B cell (primary cell): ENCODE results near the gene APEX1. TPM values are rescaled to one million over a fixed set of nuclear protein-coding genes. Genes with fewer than 3 reads are reported as not detected.

Source experiments
- ATAC-seq: fragments of 200-7000 bp; cut with Tn5 transposase; one replicate; pipeline ENCODE4 v1.10.0; 2021; ENCODE audit warnings: low read depth, mild to moderate bottlenecking, moderate number of reproducible peaks, moderate library complexity
- CTCF ChIA-PET: fragments of 350-600 bp; sonication (Branson Sonifier 250); formaldehyde crosslinking; loops from one replicate; lab custom pipeline; 2021; ENCODE audit warnings: antibody characterized with exemption, inconsistent platforms; lab: Charles Lee
- POLR2A ChIA-PET: fragments of 350-600 bp; sonication (Branson Sonifier 250); formaldehyde crosslinking; loops from one replicate; lab custom pipeline; 2021; ENCODE audit warnings: antibody characterized with exemption; lab: Charles Lee
- DNase-seq: peaks from one replicate; pipeline ENCODE4 v3.0.0; 2013
- H2AFZ ChIP-seq: 2 replicates; pipeline ENCODE4 v1.6.1; 2012; ENCODE audit warnings: mild to moderate bottlenecking, low read depth, low read length; ENCODE audit not compliant: insufficient read depth, poor library complexity, severe bottlenecking
- H3K27ac ChIP-seq, 2 donors: 1 replicate in 1 of 2; 2 replicates in 1 of 2; pipeline ENCODE4 v1.5.1; 2012 to 2013; ENCODE audit warnings: low read length in 2 of 2, mild to moderate bottlenecking in 2 of 2, moderate library complexity in 1 of 2
- H3K27me3 ChIP-seq, 4 experiments: fragments of 200-600 bp in 1 of 4; sonication (generic) in 1 of 4; replicated peaks in 1 of 4; 1 replicate in 2 of 4; 2 replicates in 2 of 4; pipeline versions ENCODE4 v1.6.1 to v1.7.0; 2013 to 2016; ENCODE audit warnings: low read length in 3 of 4, mild to moderate bottlenecking in 2 of 4, mixed read lengths in 1 of 4, moderate library complexity in 1 of 4; ENCODE audit not compliant: insufficient read depth in 4 of 4, control insufficient read depth in 3 of 4; ENCODE audit errors: control extremely low read depth in 1 of 4
- H3K36me3 ChIP-seq, 2 experiments: replicated peaks in 1 of 2; 1 replicate in 1 of 2; 2 replicates in 1 of 2; pipeline versions ENCODE4 v1.6.1 to v1.7.1; 2013; ENCODE audit warnings: low read length in 1 of 2; ENCODE audit not compliant: insufficient read depth in 2 of 2, control insufficient read depth in 1 of 2; ENCODE audit errors: control extremely low read depth in 1 of 2, extremely low read depth in 1 of 2
- H3K4me1 ChIP-seq, 2 donors: fragments of 200-600 bp in 1 of 2; sonication (generic) in 1 of 2; 1 replicate in 1 of 2; 2 replicates in 1 of 2; pipeline versions ENCODE4 v1.5.1 to v1.6.1; 2013 to 2017; ENCODE audit warnings: low read length in 2 of 2; ENCODE audit not compliant: control insufficient read depth in 2 of 2, insufficient read depth in 2 of 2
- H3K4me2 ChIP-seq: replicated peaks from 2 replicates; pipeline ENCODE3; 2012; ENCODE audit warnings: mild to moderate bottlenecking, low read depth, low read length; ENCODE audit not compliant: poor library complexity, severe bottlenecking
- H3K4me3 ChIP-seq, 5 experiments: fragments of 200-600 bp in 1 of 5; sonication (generic) in 1 of 5; 1 replicate in 3 of 5; 2 replicates in 2 of 5; pipeline versions ENCODE4 v1.5.1 to v1.7.0; 2011 to 2016; ENCODE audit warnings: low read length in 4 of 5, mild to moderate bottlenecking in 4 of 5, low read depth in 2 of 5, control low read depth in 1 of 5, moderate library complexity in 1 of 5; ENCODE audit not compliant: insufficient read depth in 1 of 5; ENCODE audit errors: control extremely low read depth in 1 of 5, extremely low read depth in 1 of 5
- H3K79me2 ChIP-seq: fragments of 200-600 bp; sonication (generic); one replicate; pipeline ENCODE4 v1.6.0; 2016; ENCODE audit warnings: low read length; ENCODE audit not compliant: control insufficient read depth, insufficient read depth
- H3K9ac ChIP-seq: fragments of 200-600 bp; sonication (generic); 2 replicates; pipeline ENCODE4 v1.6.1; 2017; ENCODE audit warnings: mild to moderate bottlenecking, low read length, moderate library complexity
- H3K9me3 ChIP-seq, 3 donors: one replicate each; pipeline versions ENCODE4 v1.6.1 to v1.7.1; 2013; ENCODE audit warnings: low read length in 2 of 3; ENCODE audit not compliant: control insufficient read depth in 2 of 3, insufficient read depth in 1 of 3; ENCODE audit errors: control extremely low read depth in 1 of 3
- H4K20me1 ChIP-seq: 2 replicates; pipeline ENCODE4 v1.6.0; 2012; ENCODE audit warnings: mild to moderate bottlenecking, low read length; ENCODE audit not compliant: insufficient read depth, control insufficient read depth, poor library complexity, severe bottlenecking
- H3K27ac Mint-ChIP-seq: one replicate; pipeline ENCODE4 v1.8.0; 2021; ENCODE audit warnings: mixed read lengths
- H3K27me3 Mint-ChIP-seq: one replicate; pipeline ENCODE4 v1.8.0; 2021; ENCODE audit warnings: mixed read lengths
- H3K4me1 Mint-ChIP-seq: one replicate; pipeline ENCODE4 v1.8.0; 2021; ENCODE audit warnings: mixed read lengths
- H3K4me3 Mint-ChIP-seq: one replicate; pipeline ENCODE4 v1.8.0; 2021; ENCODE audit warnings: mixed read lengths
- H3K9me3 Mint-ChIP-seq: one replicate; pipeline ENCODE4 v1.8.0; 2022; ENCODE audit warnings: mixed read lengths; ENCODE audit not compliant: insufficient read depth
- EZH2 ChIP-seq: IDR thresholded peaks from 2 replicates; pipeline ENCODE4 v1.6.1; 2012; ENCODE audit warnings: borderline replicate concordance, low read depth, mild to moderate bottlenecking, moderate library complexity, low read length; ENCODE audit not compliant: insufficient read depth, poor library complexity, severe bottlenecking
- WGBS: methylation state at CpG from one replicate; pipeline ENCODE4 v1.1.5; 2013; ENCODE audit warnings: missing lambda C conversion rate; ENCODE audit not compliant: insufficient coverage; 5-methylcytosine and 5-hydroxymethylcytosine counted together
- intact Hi-C: fragments of 100-400 bp; cut with micrococcal nuclease; formaldehyde crosslinking; loops from one replicate; pipeline ENCODE4 v1.10.0; 2022
- polyA minus RNA-seq: library from RNA; depleted of rRNA, polyadenylated mRNA; stranded (reverse); fragments of >200 nt; gene quantifications from 2 replicates; pipeline ENCODE4 v1.2.3, GENCODE V29; 2012
- polyA plus RNA-seq: library from polyadenylated mRNA; depleted of rRNA; stranded (reverse); fragments of >200 nt; gene quantifications from 2 replicates; pipeline ENCODE4 v1.2.3, GENCODE V29; 2012
- total RNA-seq, 2 donors: library from RNA; stranded (reverse); fragments of 120-200 nt in 1 of 2; gene quantifications; 1 replicate in 1 of 2; 2 replicates in 1 of 2; pipeline versions ENCODE4 v1.2.3 to v1.2.4, GENCODE V29; 2013 to 2022
- TF ChIP-seq, protein P1 (sequence below): fragments of 200-600 bp; IDR thresholded peaks from one replicate; pipeline ENCODE4 v1.8.0; 2022; ENCODE audit warnings: antibody characterized with exemption, mild to moderate bottlenecking

The APEX1 gene
- total RNA-seq (103 and 111 TPM in 2 replicates), polyA plus RNA-seq (169 and 251 TPM in 2 replicates), polyA minus RNA-seq (30.8 and 57.5 TPM in 2 replicates)
- 129 TPM for total RNA-seq (2013)

- Histone ChIP-seq H3K4me1 (peaks cover 21 to 54% of the 10 kb centered on the region in 2 donors), H3K79me2 (peaks cover 62% of the 10 kb centered on the region), H3K4me2 (peak within 1 kb of the TSS; percentile 89), H3K4me3 (peak within 1 kb of the TSS; percentile 70 to 95 (median 92)), H3K36me3 (peaks cover 22 to 63% of the 10 kb centered on the region in 2 experiments), H3K9me3 (no peaks in the 10 kb centered on the region), H3K9ac (peak within 1 kb of the TSS; percentile 82), H3K27me3 (no peaks in the 10 kb centered on the region), H2AFZ (peak within 1 kb of the TSS; percentile 85), H4K20me1 (peaks cover 23% of the 10 kb centered on the region), H3K27ac (peak within 1 kb of the TSS; percentile 87 to 97)
- CTCF ChIA-PET = interaction anchor here (1.1 to 4.6 kb wide), 4 partner anchors 15 to 158 kb away, joined by 3 to 59 read pairs (median 4); partner anchors contain the start of gene TEP1
- peaks cover 23% of the 10 kb centered on the region for H3K4me1 Mint-ChIP-seq
- 0% methylated on average over 56 of the region's 56 CpGs for WGBS
- DNase-seq = peak; percentile 99
- no peaks in the 10 kb centered on the region for H3K9me3 Mint-ChIP-seq
- intact Hi-C loops = loop anchor here (1.0 to 2.0 kb wide), 5 partner anchors 15 to 229 kb away; partner anchors contain the start of genes PARP2, PNP and TEP1
- POLR2A ChIA-PET = interaction anchor here (0.6 to 2.6 kb wide), 9 partner anchors 10 to 291 kb away, joined by 3 to 17 read pairs (median 4); partner anchors contain the start of genes EDDM3A, PNP and TEP1
- no peak within 1 kb of the TSS for H3K27ac Mint-ChIP-seq
- peak; percentile 91 for ATAC-seq
- no peaks in the 10 kb centered on the region for H3K27me3 Mint-ChIP-seq
- H3K4me3 Mint-ChIP-seq = peak within 1 kb of the TSS; percentile 17
- TF ChIP-seq EZH2 = no peak
- TF ChIP-seq, protein P1, sequence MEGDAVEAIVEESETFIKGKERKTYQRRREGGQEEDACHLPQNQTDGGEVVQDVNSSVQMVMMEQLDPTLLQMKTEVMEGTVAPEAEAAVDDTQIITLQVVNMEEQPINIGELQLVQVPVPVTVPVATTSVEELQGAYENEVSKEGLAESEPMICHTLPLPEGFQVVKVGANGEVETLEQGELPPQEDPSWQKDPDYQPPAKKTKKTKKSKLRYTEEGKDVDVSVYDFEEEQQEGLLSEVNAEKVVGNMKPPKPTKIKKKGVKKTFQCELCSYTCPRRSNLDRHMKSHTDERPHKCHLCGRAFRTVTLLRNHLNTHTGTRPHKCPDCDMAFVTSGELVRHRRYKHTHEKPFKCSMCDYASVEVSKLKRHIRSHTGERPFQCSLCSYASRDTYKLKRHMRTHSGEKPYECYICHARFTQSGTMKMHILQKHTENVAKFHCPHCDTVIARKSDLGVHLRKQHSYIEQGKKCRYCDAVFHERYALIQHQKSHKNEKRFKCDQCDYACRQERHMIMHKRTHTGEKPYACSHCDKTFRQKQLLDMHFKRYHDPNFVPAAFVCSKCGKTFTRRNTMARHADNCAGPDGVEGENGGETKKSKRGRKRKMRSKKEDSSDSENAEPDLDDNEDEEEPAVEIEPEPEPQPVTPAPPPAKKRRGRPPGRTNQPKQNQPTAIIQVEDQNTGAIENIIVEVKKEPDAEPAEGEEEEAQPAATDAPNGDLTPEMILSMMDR = no peak
Observed at GRCh38 chr14:20454516-20455354, at the start of gene APEX1, which contains the start of gene OSGEP. APEX1 (plus strand) TSS chr14:20455226; CDS start chr14:20455646, 420 bp downstream. OSGEP (minus strand) TSS chr14:20454812; CDS start chr14:20454683, 129 bp downstream.
